Activated CD4-positive, alpha-beta memory T cell treated with anti-CD3 and anti-CD28 coated beads for 36 hours (primary cell): ENCODE measurements around the gene GUCA2A. TPM values are rescaled to one million over a fixed set of nuclear protein-coding genes. Genes with fewer than 3 reads are reported as not detected.
"Not testable (repeated sequence)": the region's sequence is repeated elsewhere in the genome, so short reads cannot be mapped to it uniquely, and the experiment has no call there.

Source experiments
- CTCF ChIA-PET: fragments of 350-600 bp; sonication (Branson Sonifier 250); formaldehyde crosslinking; loops from one replicate; lab custom pipeline; 2021; ENCODE audit warnings: antibody characterized with exemption, inconsistent platforms; lab: Charles Lee
- POLR2A ChIA-PET: fragments of 350-600 bp; sonication (Branson Sonifier 250); formaldehyde crosslinking; loops from one replicate; lab custom pipeline; 2021; ENCODE audit warnings: antibody characterized with exemption; lab: Charles Lee
- DNase-seq: peaks from one replicate; pipeline ENCODE4 v3.0.0-alpha.2; 2020
- H3K27ac Mint-ChIP-seq: one replicate; pipeline ENCODE4 v1.8.0; 2021; ENCODE audit warnings: mixed read lengths
- H3K27me3 Mint-ChIP-seq: one replicate; pipeline ENCODE4 v1.8.0; 2021; ENCODE audit warnings: mixed read lengths
- H3K36me3 Mint-ChIP-seq: one replicate; pipeline ENCODE4 v1.8.0; 2021; ENCODE audit warnings: mixed read lengths
- H3K4me1 Mint-ChIP-seq: one replicate; pipeline ENCODE4 v1.8.0; 2021; ENCODE audit warnings: low read depth, mixed read lengths
- H3K4me3 Mint-ChIP-seq: one replicate; pipeline ENCODE4 v1.8.0; 2021; ENCODE audit warnings: mild to moderate bottlenecking, mixed read lengths
- H3K9me3 Mint-ChIP-seq: one replicate; pipeline ENCODE4 v1.8.0; 2021; ENCODE audit warnings: mixed read lengths
- intact Hi-C: fragments of 100-400 bp; cut with micrococcal nuclease; formaldehyde crosslinking; loops from one replicate; pipeline ENCODE4 v1.15.1; 2023
- total RNA-seq, 2 experiments: library from RNA; stranded (reverse); gene quantifications; one replicate each; pipeline ENCODE4 v1.2.3, GENCODE V29; 2021

The GUCA2A gene
- total RNA-seq: not detected

GRCh38 chr1:42164551-42165420, at the start of gene GUCA2A:
Gene GUCA2A (minus strand): TSS chr1:42164745. CDS start chr1:42164712, 33 bp downstream.
- Mint-ChIP-seq H3K4me1 (no peaks in the 10 kb centered on the region), H3K9me3 (peaks cover 14% of the 10 kb centered on the region), H3K27me3 (no peaks in the 10 kb centered on the region), H3K4me3 (no peak within 1 kb of the TSS), H3K27ac (no peak within 1 kb of the TSS), H3K36me3 (no peaks in the 10 kb centered on the region)
- no peak for DNase-seq
- CTCF ChIA-PET: interaction anchor here (4.1 kb wide), 1 partner anchor 9 kb away, joined by 14 read pairs; no protein-coding TSS in a partner anchor
- intact Hi-C loops: no loop called here
- POLR2A ChIA-PET: no interaction called here

- no peak for DNase-seq
- no peaks in the 10 kb centered on the region for H3K27me3 Mint-ChIP-seq
- peaks cover 49% of the 10 kb centered on the region for H3K36me3 Mint-ChIP-seq
- peaks cover 18% of the 10 kb centered on the region for H3K9me3 Mint-ChIP-seq
- H3K4me1 Mint-ChIP-seq: peaks cover 30% of the 10 kb centered on the region
- ChIA-PET CTCF (interaction anchor here (3.0 kb wide), 1 partner anchor 38 kb away, joined by 11 read pairs; no protein-coding TSS in a partner anchor), POLR2A (no interaction called here)
- intact Hi-C loops: no loop called here
- no peak overlapping the region for H3K4me3 Mint-ChIP-seq
- no peak overlapping the region for H3K27ac Mint-ChIP-seq
Observed at GRCh38 chr1:42211224-42211623, 46.7 kb upstream of the GUCA2A start.

- Mint-ChIP-seq H3K9me3 (peaks cover 18% of the 10 kb centered on the region), H3K27ac (no peak overlapping the region), H3K4me1 (peaks cover 33% of the 10 kb centered on the region), H3K36me3 (peaks cover 53% of the 10 kb centered on the region), H3K4me3 (no peak overlapping the region), H3K27me3 (no peaks in the 10 kb centered on the region)
- POLR2A ChIA-PET: interaction anchor here (0.6 kb wide), 1 partner anchor 605 kb away, joined by 3 read pairs; no protein-coding TSS in a partner anchor
- DNase-seq: no peak
- CTCF ChIA-PET: interaction anchor here (3.0 kb wide), 1 partner anchor 37 kb away, joined by 11 read pairs; no protein-coding TSS in a partner anchor
- intact Hi-C loops: no loop called here
Observed at GRCh38 chr1:42210421-42211133, 46.0 kb upstream of the GUCA2A start.

GRCh38 chr1:42209526-42210251, 45.1 kb upstream of the GUCA2A start:
- Mint-ChIP-seq H3K4me1 (peaks cover 35% of the 10 kb centered on the region), H3K27ac (no peak overlapping the region), H3K27me3 (no peaks in the 10 kb centered on the region), H3K36me3 (peaks cover 50% of the 10 kb centered on the region), H3K9me3 (peaks cover 16% of the 10 kb centered on the region), H3K4me3 (no peak overlapping the region)
- CTCF ChIA-PET: interaction anchor here (3.0 kb wide), 1 partner anchor 36 kb away, joined by 11 read pairs; no protein-coding TSS in a partner anchor
- DNase-seq: no peak
- POLR2A ChIA-PET: no interaction called here
- intact Hi-C loops: no loop called here

- CTCF ChIA-PET, POLR2A ChIA-PET, DNase-seq, H3K4me3 Mint-ChIP-seq, intact Hi-C loops, H3K27me3 Mint-ChIP-seq: not testable (repeated sequence)
- peaks cover 28% of the 10 kb centered on the region for H3K4me1 Mint-ChIP-seq
- H3K27ac Mint-ChIP-seq: peak overlapping the region; percentile 18
- H3K9me3 Mint-ChIP-seq: peaks cover 14% of the 10 kb centered on the region
- peaks cover 52% of the 10 kb centered on the region for H3K36me3 Mint-ChIP-seq
Observed at GRCh38 chr1:42206930-42207329, 42.4 kb upstream of the GUCA2A start.

- CTCF ChIA-PET: no interaction called here
- peaks cover 24% of the 10 kb centered on the region for H3K4me1 Mint-ChIP-seq
- POLR2A ChIA-PET: no interaction called here
- no peak overlapping the region for H3K4me3 Mint-ChIP-seq
- H3K27me3 Mint-ChIP-seq: no peaks in the 10 kb centered on the region
- intact Hi-C loops: no loop called here
- H3K27ac Mint-ChIP-seq: no peak overlapping the region
- H3K36me3 Mint-ChIP-seq: peaks cover 51% of the 10 kb centered on the region
- peaks cover 15% of the 10 kb centered on the region for H3K9me3 Mint-ChIP-seq
- peak; percentile 15 for DNase-seq
Observed at GRCh38 chr1:42206164-42206563, 41.6 kb upstream of the GUCA2A start.

- Mint-ChIP-seq H3K27ac (no peak overlapping the region), H3K9me3 (peaks cover 15% of the 10 kb centered on the region), H3K4me3 (no peak overlapping the region), H3K27me3 (no peaks in the 10 kb centered on the region), H3K36me3 (peaks cover 50% of the 10 kb centered on the region), H3K4me1 (peaks cover 10% of the 10 kb centered on the region)
- intact Hi-C loops: no loop called here
- no peak for DNase-seq
- CTCF ChIA-PET: interaction anchor here (1.1 kb wide), 1 partner anchor 29 kb away, joined by 4 read pairs; no protein-coding TSS in a partner anchor
- POLR2A ChIA-PET: no interaction called here
Observed at GRCh38 chr1:42201986-42202385, 37.4 kb upstream of the GUCA2A start.

- ChIA-PET POLR2A (no interaction called here), CTCF (no interaction called here)
- Mint-ChIP-seq H3K27me3 (no peaks in the 10 kb centered on the region), H3K9me3 (peaks cover 15% of the 10 kb centered on the region), H3K36me3 (peaks cover 31% of the 10 kb centered on the region), H3K4me3 (no peak overlapping the region), H3K4me1 (no peaks in the 10 kb centered on the region), H3K27ac (no peak overlapping the region)
- DNase-seq: no peak
- intact Hi-C loops: no loop called here
Observed at GRCh38 chr1:42198251-42198650, 33.7 kb upstream of the GUCA2A start.

GRCh38 chr1:42195841-42196240, 31.3 kb upstream of the GUCA2A start:
- peaks cover 24% of the 10 kb centered on the region for H3K36me3 Mint-ChIP-seq
- no peaks in the 10 kb centered on the region for H3K27me3 Mint-ChIP-seq
- intact Hi-C loops: no loop called here
- H3K9me3 Mint-ChIP-seq: no peaks in the 10 kb centered on the region
- H3K27ac Mint-ChIP-seq: no peak overlapping the region
- DNase-seq: no peak
- no peak overlapping the region for H3K4me3 Mint-ChIP-seq
- ChIA-PET CTCF (no interaction called here), POLR2A (no interaction called here)
- no peaks in the 10 kb centered on the region for H3K4me1 Mint-ChIP-seq

GRCh38 chr1:42192106-42192505, 27.6 kb upstream of the GUCA2A start:
- intact Hi-C loops: no loop called here
- ChIA-PET POLR2A (no interaction called here), CTCF (interaction anchor here (1.7 kb wide), 1 partner anchor 19 kb away, joined by 7 read pairs; no protein-coding TSS in a partner anchor)
- Mint-ChIP-seq H3K9me3 (no peaks in the 10 kb centered on the region), H3K27ac (no peak overlapping the region), H3K27me3 (no peaks in the 10 kb centered on the region), H3K4me1 (peaks cover under 1% of the 10 kb centered on the region), H3K4me3 (no peak overlapping the region), H3K36me3 (peaks cover 20% of the 10 kb centered on the region)
- no peak for DNase-seq

GRCh38 chr1:42191319-42191718, 26.8 kb upstream of the GUCA2A start:
- intact Hi-C loops: no loop called here
- POLR2A ChIA-PET: no interaction called here
- DNase-seq: no peak
- no peaks in the 10 kb centered on the region for H3K9me3 Mint-ChIP-seq
- H3K36me3 Mint-ChIP-seq: peaks cover 20% of the 10 kb centered on the region
- no peak overlapping the region for H3K4me3 Mint-ChIP-seq
- no peaks in the 10 kb centered on the region for H3K27me3 Mint-ChIP-seq
- CTCF ChIA-PET: interaction anchor here (1.1 kb wide), 1 partner anchor 18 kb away, joined by 4 read pairs; no protein-coding TSS in a partner anchor
- peaks cover 5% of the 10 kb centered on the region for H3K4me1 Mint-ChIP-seq
- no peak overlapping the region for H3K27ac Mint-ChIP-seq
